ENCODE data around the gene S1PR2. TPM values are rescaled to one million over a fixed set of nuclear protein-coding genes. Genes with fewer than 3 reads are reported as not detected.
A peak's percentile ranks its signal among the peaks of the same experiment; 100 is the strongest.

The S1PR2 gene
- total and polyA plus RNA-seq, 9 of the 15 experiments (the other 6 are each of a cell fraction or from before 2014, with no cell fraction given) = 1.5 to 3.9 (median 2.0) TPM

DNA sequence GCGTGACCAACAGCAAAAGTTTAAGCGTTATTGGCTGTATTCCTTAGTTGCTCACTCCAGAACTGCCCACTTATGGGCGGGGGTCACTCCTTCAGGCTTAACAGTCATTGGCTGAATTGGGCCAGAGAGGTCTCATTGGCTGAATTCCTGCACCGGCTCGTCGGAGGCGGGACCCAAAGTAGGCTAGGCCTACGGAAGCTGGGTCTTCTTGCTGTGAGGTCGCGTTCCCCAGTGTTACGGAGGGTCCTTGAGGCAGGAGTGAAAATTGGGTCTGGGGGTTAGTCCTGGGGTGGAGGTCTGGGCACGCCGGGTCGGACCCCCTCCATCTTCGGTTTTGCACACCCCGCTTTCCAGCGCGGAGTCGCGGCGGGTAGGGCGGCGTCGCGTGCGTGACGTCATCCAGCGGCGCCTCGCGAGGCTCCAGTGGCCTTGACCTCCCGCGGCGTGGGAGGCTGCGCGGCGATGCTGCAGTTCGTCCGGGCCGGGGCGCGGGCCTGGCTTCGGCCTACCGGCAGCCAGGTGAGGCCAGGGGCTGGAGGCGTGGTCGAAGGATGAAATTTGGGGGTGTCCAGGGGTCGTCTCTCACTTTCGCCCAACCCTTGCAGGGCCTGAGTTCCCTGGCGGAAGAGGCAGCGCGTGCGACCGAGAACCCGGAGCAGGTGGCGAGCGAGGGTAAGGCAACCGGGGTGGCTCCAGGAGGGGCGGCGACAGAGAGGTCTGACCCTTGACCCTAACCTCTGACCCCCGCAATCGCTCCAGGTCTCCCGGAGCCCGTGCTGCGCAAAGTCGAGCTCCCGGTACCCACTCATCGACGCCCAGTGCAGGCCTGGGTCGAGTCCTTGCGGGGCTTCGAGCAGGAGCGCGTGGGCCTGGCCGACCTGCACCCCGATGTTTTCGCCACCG is 20.9 kb upstream of the S1PR2 start, which contains the start of gene MRPL4 (continued):
- TF ChIP-seq, protein P1, sequence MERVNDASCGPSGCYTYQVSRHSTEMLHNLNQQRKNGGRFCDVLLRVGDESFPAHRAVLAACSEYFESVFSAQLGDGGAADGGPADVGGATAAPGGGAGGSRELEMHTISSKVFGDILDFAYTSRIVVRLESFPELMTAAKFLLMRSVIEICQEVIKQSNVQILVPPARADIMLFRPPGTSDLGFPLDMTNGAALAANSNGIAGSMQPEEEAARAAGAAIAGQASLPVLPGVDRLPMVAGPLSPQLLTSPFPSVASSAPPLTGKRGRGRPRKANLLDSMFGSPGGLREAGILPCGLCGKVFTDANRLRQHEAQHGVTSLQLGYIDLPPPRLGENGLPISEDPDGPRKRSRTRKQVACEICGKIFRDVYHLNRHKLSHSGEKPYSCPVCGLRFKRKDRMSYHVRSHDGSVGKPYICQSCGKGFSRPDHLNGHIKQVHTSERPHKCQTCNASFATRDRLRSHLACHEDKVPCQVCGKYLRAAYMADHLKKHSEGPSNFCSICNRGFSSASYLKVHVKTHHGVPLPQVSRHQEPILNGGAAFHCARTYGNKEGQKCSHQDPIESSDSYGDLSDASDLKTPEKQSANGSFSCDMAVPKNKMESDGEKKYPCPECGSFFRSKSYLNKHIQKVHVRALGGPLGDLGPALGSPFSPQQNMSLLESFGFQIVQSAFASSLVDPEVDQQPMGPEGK (CRISPR knock-in tag; IDR thresholded peaks at IDR 0.05; ENCODE audit: borderline replicate concordance) = no peak
- TF ChIP-seq HOXB6 (CRISPR knock-in tag; IDR thresholded peaks at IDR 0.05; ENCODE audit: borderline replicate concordance) (no peak), ILF3 (IDR thresholded peaks at IDR 0.05; ENCODE audit: borderline replicate concordance) (no peak), ADNP (tag; IDR thresholded peaks at IDR 0.05) (no peak), STAG1 (CRISPR knock-in tag; IDR thresholded peaks at IDR 0.05; ENCODE audit: borderline replicate concordance) (no peak), ZNF408 (CRISPR knock-in tag; IDR thresholded peaks at IDR 0.05; ENCODE audit: low read depth) (no peak), TEAD4 (IDR thresholded peaks at IDR 0.05; ENCODE audit: low read length) (no peak; the same call in 1 of the 2 replicates), TEAD4 (CRISPR knock-in tag; IDR thresholded peaks at IDR 0.05; ENCODE audit: borderline replicate concordance) (no peak), SIRT6 (IDR thresholded peaks at IDR 0.05; ENCODE audit: low read depth, low read length) (no peak), TCF7 (IDR thresholded peaks at IDR 0.05; ENCODE audit: borderline replicate concordance) (no peak), SREBF2 (CRISPR knock-in tag; IDR thresholded peaks at IDR 0.05) (no peak), MCM2 (IDR thresholded peaks at IDR 0.05; ENCODE audit: low read depth) (no peak), SUPT5H (IDR thresholded peaks at IDR 0.05) (peak; percentile 88), FOXK1 (CRISPR knock-in tag; IDR thresholded peaks at IDR 0.05; ENCODE audit: borderline replicate concordance) (peak; percentile 79; the same call in 1 of the 2 replicates), NR2F6 (CRISPR knock-in tag; IDR thresholded peaks at IDR 0.05) (peak; percentile 92), ZBTB1 (CRISPR knock-in tag; IDR thresholded peaks at IDR 0.05; ENCODE audit: borderline replicate concordance, low read depth) (no peak; the same call in 1 of the 2 replicates)
- TF ChIP-seq, protein P2, sequence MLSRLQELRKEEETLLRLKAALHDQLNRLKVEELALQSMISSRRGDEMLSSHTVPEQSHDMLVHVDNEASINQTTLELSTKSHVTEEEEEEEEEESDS (CRISPR knock-in tag; IDR thresholded peaks at IDR 0.05) = no peak
- TF ChIP-seq, protein P3, sequence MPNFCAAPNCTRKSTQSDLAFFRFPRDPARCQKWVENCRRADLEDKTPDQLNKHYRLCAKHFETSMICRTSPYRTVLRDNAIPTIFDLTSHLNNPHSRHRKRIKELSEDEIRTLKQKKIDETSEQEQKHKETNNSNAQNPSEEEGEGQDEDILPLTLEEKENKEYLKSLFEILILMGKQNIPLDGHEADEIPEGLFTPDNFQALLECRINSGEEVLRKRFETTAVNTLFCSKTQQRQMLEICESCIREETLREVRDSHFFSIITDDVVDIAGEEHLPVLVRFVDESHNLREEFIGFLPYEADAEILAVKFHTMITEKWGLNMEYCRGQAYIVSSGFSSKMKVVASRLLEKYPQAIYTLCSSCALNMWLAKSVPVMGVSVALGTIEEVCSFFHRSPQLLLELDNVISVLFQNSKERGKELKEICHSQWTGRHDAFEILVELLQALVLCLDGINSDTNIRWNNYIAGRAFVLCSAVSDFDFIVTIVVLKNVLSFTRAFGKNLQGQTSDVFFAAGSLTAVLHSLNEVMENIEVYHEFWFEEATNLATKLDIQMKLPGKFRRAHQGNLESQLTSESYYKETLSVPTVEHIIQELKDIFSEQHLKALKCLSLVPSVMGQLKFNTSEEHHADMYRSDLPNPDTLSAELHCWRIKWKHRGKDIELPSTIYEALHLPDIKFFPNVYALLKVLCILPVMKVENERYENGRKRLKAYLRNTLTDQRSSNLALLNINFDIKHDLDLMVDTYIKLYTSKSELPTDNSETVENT (CRISPR knock-in tag; IDR thresholded peaks at IDR 0.05) = peak; percentile 77

All from K562 (cell line).